ENCODE results near the gene POLR1E. TPM values are rescaled to one million over a fixed set of nuclear protein-coding genes. Genes with fewer than 3 reads are reported as not detected.

POLR1E gene
- total and polyA plus RNA-seq, 9 of the 15 experiments (the other 6 are each of a cell fraction or from before 2014, with no cell fraction given), result 18.9 to 102 (median 74.4) TPM

DNA sequence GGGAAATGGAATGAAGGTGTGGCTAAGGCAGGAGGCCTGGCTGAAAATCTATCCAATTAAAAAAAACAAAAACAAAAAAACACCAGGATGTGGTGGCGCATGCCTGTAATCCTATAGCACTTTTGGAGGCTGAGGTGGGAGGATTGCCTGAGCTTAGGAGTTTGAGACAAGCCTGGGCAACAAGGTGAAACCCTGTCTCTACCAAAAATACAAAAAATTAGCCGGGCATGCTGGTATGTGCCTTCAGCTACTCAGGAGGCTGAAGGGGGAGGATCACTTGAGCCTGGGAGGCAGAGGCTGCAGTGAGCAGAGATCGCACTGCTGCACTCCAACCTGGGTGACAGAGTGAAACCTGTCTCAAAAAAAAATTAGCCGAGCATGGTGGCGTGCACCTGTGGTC is 42.2 kb upstream of the POLR1E start:
- Histone ChIP-seq H3K9me3 (replicated peaks; ENCODE audit: control insufficient read depth, insufficient read depth, low read depth, low read length) (no peaks in the 10 kb centered on the region), H3K79me2 (ENCODE audit: control insufficient read depth, insufficient read depth, low read length) (peaks cover 50% of the 10 kb centered on the region; the same call in 2 of the 3 replicates), H3K36me3 (ENCODE audit: control insufficient read depth, insufficient read depth, low read length) (peaks cover 65% of the 10 kb centered on the region), H3K4me2 (ENCODE audit: insufficient read depth, low read length) (no peak overlapping the region), H4K20me1 (replicated peaks; ENCODE audit: control insufficient read depth, insufficient read depth, low read length) (peaks cover 16% of the 10 kb centered on the region; the same call in 1 of the 2 replicates), H3K4me1 (replicated peaks in 1 of 2; ENCODE audit: control insufficient read depth in 2 of 2, insufficient read depth in 2 of 2, low read length in 2 of 2) (no peaks in the 10 kb centered on the region), H3K4me3 (no peak overlapping the region), H3K27ac (ENCODE audit: extremely low read depth, low read depth, low read length) (no peak overlapping the region), H2AFZ (ENCODE audit: low read depth, low read length) (no peak overlapping the region), H3K9me1 (ENCODE audit: control insufficient read depth, insufficient read depth, low read length) (no peaks in the 10 kb centered on the region), H3K9ac (ENCODE audit: insufficient read depth in 1 of 2, low read depth in 2 of 2, low read length in 2 of 2) (no peak overlapping the region), H3K27me3 (ENCODE audit: control insufficient read depth in 2 of 2, insufficient read depth in 2 of 2, low read length in 2 of 2) (no peaks in the 10 kb centered on the region)
- no TSS peak for BruUV-seq (replicated peaks)
- 91% methylated on average over 5 of the region's 5 CpGs for WGBS (ENCODE audit: insufficient coverage, low coverage, missing lambda C conversion rate)
- TF ChIP-seq, protein P1, sequence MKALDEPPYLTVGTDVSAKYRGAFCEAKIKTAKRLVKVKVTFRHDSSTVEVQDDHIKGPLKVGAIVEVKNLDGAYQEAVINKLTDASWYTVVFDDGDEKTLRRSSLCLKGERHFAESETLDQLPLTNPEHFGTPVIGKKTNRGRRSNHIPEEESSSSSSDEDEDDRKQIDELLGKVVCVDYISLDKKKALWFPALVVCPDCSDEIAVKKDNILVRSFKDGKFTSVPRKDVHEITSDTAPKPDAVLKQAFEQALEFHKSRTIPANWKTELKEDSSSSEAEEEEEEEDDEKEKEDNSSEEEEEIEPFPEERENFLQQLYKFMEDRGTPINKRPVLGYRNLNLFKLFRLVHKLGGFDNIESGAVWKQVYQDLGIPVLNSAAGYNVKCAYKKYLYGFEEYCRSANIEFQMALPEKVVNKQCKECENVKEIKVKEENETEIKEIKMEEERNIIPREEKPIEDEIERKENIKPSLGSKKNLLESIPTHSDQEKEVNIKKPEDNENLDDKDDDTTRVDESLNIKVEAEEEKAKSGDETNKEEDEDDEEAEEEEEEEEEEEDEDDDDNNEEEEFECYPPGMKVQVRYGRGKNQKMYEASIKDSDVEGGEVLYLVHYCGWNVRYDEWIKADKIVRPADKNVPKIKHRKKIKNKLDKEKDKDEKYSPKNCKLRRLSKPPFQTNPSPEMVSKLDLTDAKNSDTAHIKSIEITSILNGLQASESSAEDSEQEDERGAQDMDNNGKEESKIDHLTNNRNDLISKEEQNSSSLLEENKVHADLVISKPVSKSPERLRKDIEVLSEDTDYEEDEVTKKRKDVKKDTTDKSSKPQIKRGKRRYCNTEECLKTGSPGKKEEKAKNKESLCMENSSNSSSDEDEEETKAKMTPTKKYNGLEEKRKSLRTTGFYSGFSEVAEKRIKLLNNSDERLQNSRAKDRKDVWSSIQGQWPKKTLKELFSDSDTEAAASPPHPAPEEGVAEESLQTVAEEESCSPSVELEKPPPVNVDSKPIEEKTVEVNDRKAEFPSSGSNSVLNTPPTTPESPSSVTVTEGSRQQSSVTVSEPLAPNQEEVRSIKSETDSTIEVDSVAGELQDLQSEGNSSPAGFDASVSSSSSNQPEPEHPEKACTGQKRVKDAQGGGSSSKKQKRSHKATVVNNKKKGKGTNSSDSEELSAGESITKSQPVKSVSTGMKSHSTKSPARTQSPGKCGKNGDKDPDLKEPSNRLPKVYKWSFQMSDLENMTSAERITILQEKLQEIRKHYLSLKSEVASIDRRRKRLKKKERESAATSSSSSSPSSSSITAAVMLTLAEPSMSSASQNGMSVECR (CRISPR knock-in tag; IDR thresholded peaks at IDR 0.05), result 0 out of 2 replicates have a peak, but pooled peaks have one; percentile 35
- no peak for TF ChIP-seq SMARCC2 (IDR thresholded peaks at IDR 0.05; ENCODE audit: low read depth)
- FAIRE-seq, result no peak
- in situ Hi-C loops (cut with MboI), result no loop called here
- ATAC-seq, result no peak
- intact Hi-C loops (cut with micrococcal nuclease), result no loop called here
- CTCF ChIA-PET (ENCODE audit: low intra/inter-chr PET ratio), result no interaction called here
- no peak for DNase-seq (ENCODE audit: extremely low read depth in 1 of 4, low spot score in 3 of 4)
- POLR2A ChIA-PET, result interaction anchor here (0.7 to 2.2 kb wide), 3 partner anchors 9 to 19 kb away, joined by 3 to 6 read pairs (median 4); no protein-coding TSS in a partner anchor

Data from K562 (cell line).